Coronary artery (tissue), 2 donors: ENCODE results near the gene RAB12.
A peak's percentile ranks its signal among the peaks of the same experiment; 100 is the strongest.

Experiments
- DNase-seq: peaks from one replicate; pipeline ENCODE4 v3.0.0-alpha.2; 2017; ENCODE audit warnings: low spot score
- H3K27ac ChIP-seq, 2 donors: fragments of 200-600 bp; sonication (generic); one replicate each; pipeline ENCODE4 v1.5.1; 2016 to 2019
- H3K4me3 ChIP-seq: fragments of 200-600 bp; sonication (generic); 2 replicates; pipeline ENCODE4 v1.5.1; 2016; ENCODE audit warnings: mild to moderate bottlenecking, moderate library complexity
- CTCF ChIP-seq: fragments of 200-600 bp; sonication (generic); IDR thresholded peaks from one replicate; pipeline ENCODE4 v1.5.1; 2019; ENCODE audit warnings: antibody characterized with exemption

Gene RAB12

DNA sequence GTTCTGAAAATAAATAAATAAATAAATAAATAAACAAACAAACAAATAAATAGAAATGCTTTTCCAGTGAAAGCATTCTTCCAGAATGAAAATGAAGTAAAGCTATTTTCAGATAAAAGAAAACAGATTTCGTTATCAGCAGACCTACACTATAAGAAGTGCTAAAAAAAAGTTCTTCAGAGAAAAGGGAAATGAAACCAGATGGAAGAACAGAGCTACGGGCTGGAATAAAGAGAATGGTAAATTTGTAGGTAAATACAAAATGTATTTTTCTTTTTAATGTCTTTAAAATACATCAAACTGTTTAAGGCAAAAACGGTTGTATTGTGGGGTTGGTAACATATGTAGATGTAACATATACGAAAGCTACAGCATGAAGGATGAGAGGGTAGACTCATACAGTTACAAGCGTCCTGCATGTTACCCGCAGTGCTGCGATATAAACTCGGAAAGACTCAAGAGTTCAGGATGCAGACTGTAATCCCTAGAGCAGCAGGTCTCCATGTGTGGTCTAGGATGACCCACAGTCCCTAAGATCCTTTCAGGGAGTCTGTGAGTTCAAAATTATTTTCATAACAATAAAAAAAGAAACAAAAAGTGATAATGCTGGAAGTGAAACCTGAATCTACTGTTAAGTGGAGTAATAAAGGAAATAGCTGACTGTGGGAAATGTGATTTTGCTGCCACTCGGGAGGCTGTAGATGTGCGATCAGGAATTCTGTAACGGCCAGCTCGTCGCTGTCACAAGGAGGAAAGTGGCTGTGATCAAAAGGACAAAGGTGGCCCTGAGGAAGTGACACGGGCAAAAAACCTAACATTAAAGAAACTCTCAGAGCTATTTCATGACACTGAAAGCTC is 5.3 kb upstream of the RAB12 start:
- TF ChIP-seq CTCF = no peak
- Histone ChIP-seq H3K4me3 (peak overlapping the region; percentile 21), H3K27ac (no peak overlapping the region)
- DNase-seq = no peak

DNA sequence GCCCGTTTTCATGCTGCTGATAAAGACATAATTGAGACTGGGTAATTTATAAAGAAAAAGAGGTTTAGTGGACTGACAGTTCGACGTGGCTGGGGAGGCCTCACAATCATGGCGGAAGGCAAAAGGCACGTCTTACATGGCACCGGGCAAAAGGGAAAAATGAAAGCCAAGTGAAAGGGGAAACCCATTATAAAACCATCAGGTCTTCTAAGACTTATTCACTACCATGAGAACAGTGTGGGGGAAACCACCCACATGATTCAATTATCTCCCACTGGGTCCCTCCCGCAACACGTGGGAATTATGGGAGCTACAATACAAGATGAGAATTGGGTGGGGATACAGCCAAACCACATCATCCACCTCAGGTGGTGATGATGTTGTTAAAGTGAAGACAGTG is 3.3 kb upstream of the RAB12 start:
- Histone ChIP-seq H3K4me3 (no peak overlapping the region), H3K27ac (no peak overlapping the region)
- no peak for TF ChIP-seq CTCF
- DNase-seq = no peak

- peak overlapping the region; percentile 68 to 88 for H3K27ac ChIP-seq
- DNase-seq = no peak
- TF ChIP-seq CTCF = no peak
- H3K4me3 ChIP-seq = peak overlapping the region; percentile 90
Observed at GRCh38 chr18:8607776-8608742, 1.2 kb upstream of the RAB12 start.

DNA sequence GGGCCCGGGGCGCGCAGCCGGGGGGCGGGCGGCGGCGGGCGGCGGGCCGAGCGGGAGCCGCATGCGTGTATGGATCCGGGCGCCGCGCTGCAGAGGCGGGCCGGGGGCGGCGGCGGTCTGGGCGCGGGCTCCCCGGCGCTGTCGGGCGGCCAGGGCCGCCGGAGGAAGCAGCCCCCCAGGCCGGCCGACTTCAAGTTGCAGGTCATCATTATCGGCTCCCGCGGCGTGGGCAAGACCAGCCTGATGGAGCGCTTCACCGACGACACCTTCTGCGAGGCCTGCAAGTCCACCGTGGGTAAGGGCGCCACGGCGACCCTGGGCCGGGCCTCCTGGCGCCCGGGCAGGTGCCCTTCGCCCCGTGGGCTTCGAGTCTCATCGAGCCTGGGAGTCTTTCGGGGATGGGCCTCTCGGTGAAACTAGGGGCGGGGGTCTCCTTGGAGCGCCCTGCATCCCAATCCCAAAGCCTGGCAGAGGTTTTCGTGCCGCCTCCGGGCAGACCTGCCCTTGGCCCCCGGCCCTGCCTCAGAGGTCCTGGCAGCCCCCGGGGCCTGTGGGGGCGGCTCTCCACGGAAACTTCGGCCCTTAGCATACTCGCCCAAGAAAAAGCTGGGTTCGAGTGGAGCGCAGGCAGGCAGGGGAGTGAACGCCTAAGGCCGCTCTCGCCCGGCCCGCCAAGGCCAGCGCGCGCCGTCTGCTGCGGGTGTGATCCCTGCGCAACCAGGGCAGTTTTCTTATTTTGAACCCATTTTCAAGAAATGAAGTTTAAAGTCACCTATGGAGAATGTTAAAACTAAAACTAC is 622 bp downstream of the RAB12 start:
- H3K27ac ChIP-seq = peak overlapping the region; percentile 76 to 88
- peak overlapping the region; percentile 90 for H3K4me3 ChIP-seq
- DNase-seq = no peak
- no peak for TF ChIP-seq CTCF

DNA sequence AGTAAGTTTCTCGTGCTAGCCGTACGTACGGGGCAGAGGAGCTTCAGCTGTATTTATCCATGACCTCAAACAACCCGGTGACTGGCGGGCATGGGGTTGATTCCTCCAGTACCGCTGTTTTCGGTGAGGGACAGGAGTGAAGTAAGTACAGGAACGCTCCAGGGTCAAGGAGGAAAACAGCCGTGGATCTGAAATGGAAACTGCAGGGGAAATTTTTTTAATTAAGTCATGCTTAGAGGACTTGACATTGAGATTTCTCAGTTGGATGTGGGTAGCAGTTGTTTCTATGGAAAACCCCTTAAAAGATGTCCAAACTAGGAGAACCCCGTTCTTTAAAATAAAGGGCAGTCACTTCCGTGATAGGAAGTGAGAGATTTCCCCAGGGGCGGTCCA is 1.2 kb downstream of the RAB12 start:
- DNase-seq = no peak
- Histone ChIP-seq H3K4me3 (peak overlapping the region; percentile 90), H3K27ac (peak overlapping the region in 1 of 2 donors; percentile 76)
- TF ChIP-seq CTCF = no peak

DNA sequence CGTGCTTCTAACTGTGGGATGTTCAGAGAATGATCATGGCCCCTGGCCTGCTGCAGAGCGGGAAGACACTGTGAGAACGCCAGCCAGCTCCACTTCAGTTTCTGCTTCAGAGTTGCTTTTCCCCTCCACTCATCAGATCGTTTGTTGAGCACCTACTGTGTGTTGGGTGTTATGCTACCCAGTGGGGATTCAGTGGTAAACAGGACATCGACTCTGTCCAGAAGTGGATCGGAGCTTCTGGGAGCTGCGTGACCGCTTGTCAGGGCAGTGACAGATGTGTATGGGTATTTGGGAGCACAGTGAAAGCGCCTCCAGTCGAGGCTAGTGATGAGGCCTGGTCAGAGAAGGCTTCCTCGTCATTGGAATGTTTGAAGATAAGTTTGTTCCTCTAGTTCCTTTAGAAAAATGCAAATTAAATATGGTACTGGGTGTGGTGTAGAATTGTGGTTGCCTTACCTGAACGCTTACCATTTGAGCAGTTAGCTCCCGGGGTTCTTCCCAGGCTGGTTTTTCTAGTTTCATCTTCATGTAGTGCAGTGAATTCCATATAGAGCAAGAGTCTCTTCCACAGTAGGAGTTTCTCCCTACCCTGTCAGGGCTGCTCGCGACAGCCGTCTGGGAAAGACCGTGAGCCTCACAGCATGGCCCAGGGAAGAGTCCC is 2.8 kb downstream of the RAB12 start:
- H3K4me3 ChIP-seq = peak overlapping the region; percentile 5
- no peak for DNase-seq
- H3K27ac ChIP-seq = no peak overlapping the region
- no peak for TF ChIP-seq CTCF
